Activated naive CD4-positive, alpha-beta T cell treated with anti-CD3 and anti-CD28 coated beads, Interleukin-2, amount 50 U/mL, for 24 hours (primary cell): ENCODE results near the gene SAG.

ENCODE experiments used
- H3K27ac Mint-ChIP-seq: one replicate; pipeline ENCODE4 v1.8.0; 2021; ENCODE audit warnings: mild to moderate bottlenecking, mixed read lengths
- H3K27me3 Mint-ChIP-seq: one replicate; pipeline ENCODE4 v1.8.0; 2021; ENCODE audit warnings: mixed read lengths
- H3K36me3 Mint-ChIP-seq: one replicate; pipeline ENCODE4 v1.8.0; 2021; ENCODE audit warnings: mixed read lengths
- H3K4me1 Mint-ChIP-seq: one replicate; pipeline ENCODE4 v1.8.0; 2021; ENCODE audit warnings: mixed read lengths
- H3K4me3 Mint-ChIP-seq: one replicate; pipeline ENCODE4 v1.8.0; 2021; ENCODE audit warnings: mild to moderate bottlenecking, mixed read lengths
- H3K9me3 Mint-ChIP-seq: one replicate; pipeline ENCODE4 v1.8.0; 2021; ENCODE audit warnings: mixed read lengths

Gene SAG

DNA sequence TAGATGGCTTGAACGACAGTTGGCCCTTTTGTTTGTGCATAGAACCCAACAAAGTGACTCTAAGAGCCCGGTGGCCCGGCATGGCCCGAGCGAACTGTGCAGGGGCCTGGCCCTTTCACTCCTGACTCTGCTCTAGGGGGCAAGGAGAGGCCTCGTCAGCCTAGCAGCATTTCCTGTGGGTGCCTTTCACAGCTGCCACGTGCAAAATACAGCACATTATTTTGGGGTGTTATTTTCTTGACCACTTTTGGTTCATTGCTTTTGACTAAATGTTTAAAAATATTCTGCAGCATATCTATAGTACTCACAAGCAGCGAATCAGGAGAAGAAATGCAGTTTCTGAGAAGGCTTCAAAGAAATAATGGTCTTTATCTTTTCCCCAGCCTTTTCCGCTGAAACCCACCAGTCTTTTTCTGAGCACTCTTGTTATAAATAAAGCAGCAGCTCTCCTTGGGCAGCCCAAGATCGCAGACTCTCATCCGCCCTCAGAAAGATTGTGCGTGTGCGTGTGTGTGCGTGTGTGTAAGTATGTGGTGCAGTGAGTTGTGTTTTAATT, 78.0 kb downstream of the SAG start:
- Mint-ChIP-seq H3K27ac (peak overlapping the region; percentile 82), H3K9me3 (no peaks in the 10 kb centered on the region), H3K27me3 (no peaks in the 10 kb centered on the region), H3K4me1 (peaks cover 83% of the 10 kb centered on the region), H3K4me3 (peak overlapping the region; percentile 63), H3K36me3 (peaks cover 4% of the 10 kb centered on the region)

GRCh38 chr2:233386382-233387041, 78.9 kb downstream of the SAG start:
- no peaks in the 10 kb centered on the region for H3K9me3 Mint-ChIP-seq
- peak overlapping the region; percentile 63 for H3K4me3 Mint-ChIP-seq
- no peaks in the 10 kb centered on the region for H3K27me3 Mint-ChIP-seq
- H3K4me1 Mint-ChIP-seq, result peaks cover 73% of the 10 kb centered on the region
- peaks cover 5% of the 10 kb centered on the region for H3K36me3 Mint-ChIP-seq
- H3K27ac Mint-ChIP-seq, result peak overlapping the region; percentile 82

DNA sequence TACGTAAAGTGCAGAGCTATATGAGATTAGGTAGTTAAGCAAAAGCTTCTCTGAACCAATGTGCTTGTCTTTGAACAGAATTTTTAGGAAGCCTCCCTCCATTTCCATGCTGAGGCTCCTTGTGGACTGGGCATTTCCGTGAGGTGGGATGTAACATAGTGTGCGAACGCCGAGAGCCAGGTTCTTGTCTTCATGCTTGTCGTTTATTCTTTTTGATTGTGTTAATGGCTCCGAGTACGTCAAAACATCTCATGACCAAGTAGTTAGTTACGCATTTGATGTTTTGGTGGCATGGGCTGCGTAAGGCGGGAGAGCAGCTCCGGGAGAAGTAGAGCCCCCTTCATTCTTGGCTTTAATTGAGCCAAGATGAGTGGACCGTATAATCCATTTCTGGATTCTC, 79.6 kb downstream of the SAG start:
- Mint-ChIP-seq H3K4me1 (peaks cover 69% of the 10 kb centered on the region), H3K36me3 (peaks cover 5% of the 10 kb centered on the region), H3K4me3 (no peak overlapping the region), H3K27me3 (no peaks in the 10 kb centered on the region), H3K9me3 (no peaks in the 10 kb centered on the region), H3K27ac (peak overlapping the region; percentile 4)

GRCh38 chr2:233387667-233388528, 80.3 kb downstream of the SAG start:
- peaks cover 5% of the 10 kb centered on the region for H3K36me3 Mint-ChIP-seq
- H3K4me1 Mint-ChIP-seq, result peaks cover 62% of the 10 kb centered on the region
- no peaks in the 10 kb centered on the region for H3K9me3 Mint-ChIP-seq
- H3K27ac Mint-ChIP-seq, result peak overlapping the region; percentile 4
- no peaks in the 10 kb centered on the region for H3K27me3 Mint-ChIP-seq
- H3K4me3 Mint-ChIP-seq, result no peak overlapping the region

- H3K4me1 Mint-ChIP-seq, result peaks cover 45% of the 10 kb centered on the region
- no peaks in the 10 kb centered on the region for H3K27me3 Mint-ChIP-seq
- peaks cover 5% of the 10 kb centered on the region for H3K36me3 Mint-ChIP-seq
- no peak overlapping the region for H3K27ac Mint-ChIP-seq
- H3K9me3 Mint-ChIP-seq, result no peaks in the 10 kb centered on the region
- no peak overlapping the region for H3K4me3 Mint-ChIP-seq
Measured at GRCh38 chr2:233389601-233390125, 82.0 kb downstream of the SAG start.

GRCh38 chr2:233395687-233396086, 88.1 kb downstream of the SAG start:
- H3K27ac Mint-ChIP-seq, result no peak overlapping the region
- peaks cover 49% of the 10 kb centered on the region for H3K4me1 Mint-ChIP-seq
- peaks cover 12% of the 10 kb centered on the region for H3K36me3 Mint-ChIP-seq
- no peaks in the 10 kb centered on the region for H3K27me3 Mint-ChIP-seq
- H3K9me3 Mint-ChIP-seq, result no peaks in the 10 kb centered on the region
- no peak overlapping the region for H3K4me3 Mint-ChIP-seq
